Measurements from ENCODE around the gene ALCAM.
"Not testable (repeated sequence)": the region's sequence is repeated elsewhere in the genome, so short reads cannot be mapped to it uniquely, and the experiment has no call there.

ALCAM gene

GRCh38 chr3:105598042-105598796 is 231.5 kb downstream of the ALCAM start:
- DNase-seq (ENCODE audit: low spot score) = no peak

DNA sequence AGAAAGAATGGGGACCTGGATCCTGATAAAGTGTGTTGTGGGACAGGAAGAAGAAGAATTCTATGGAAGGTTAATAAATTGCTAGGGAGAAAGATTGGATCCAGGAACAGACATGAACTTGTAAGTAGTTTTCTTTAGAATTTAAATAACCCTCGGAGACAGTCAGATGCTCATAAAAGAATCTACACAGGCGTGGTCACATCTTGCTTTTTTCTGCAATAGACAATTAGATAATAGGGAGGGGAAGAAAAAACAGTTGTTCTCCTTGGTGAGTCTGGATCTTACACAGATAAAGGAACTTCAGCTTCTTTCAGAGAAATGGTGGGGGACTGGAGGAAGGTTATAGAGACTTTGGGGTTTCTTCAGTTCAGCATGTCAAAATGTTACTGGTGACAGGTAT is 232.6 kb downstream of the ALCAM start:
- DNase-seq (ENCODE audit: low spot score) = no peak

DNA sequence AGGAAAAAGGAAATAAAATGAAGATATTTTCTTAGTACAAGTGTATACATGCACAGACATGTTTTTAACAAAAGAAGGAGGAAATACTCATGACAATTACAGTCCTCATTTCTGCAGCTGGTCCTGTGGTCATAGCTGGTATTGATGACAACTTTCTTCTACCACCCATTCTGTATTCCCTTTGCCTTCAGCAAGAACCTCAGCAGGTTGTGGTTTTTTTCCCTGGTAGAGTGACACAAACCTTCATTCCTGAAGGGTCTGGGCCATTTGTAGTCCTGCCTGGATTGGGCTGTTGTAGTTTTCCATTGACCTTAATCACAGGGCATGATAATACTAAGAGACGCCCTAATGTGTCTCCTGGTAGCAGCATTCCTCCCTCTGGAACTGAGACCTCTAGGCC is 235.0 kb downstream of the ALCAM start:
- not testable (repeated sequence) for DNase-seq (ENCODE audit: low spot score)

DNA sequence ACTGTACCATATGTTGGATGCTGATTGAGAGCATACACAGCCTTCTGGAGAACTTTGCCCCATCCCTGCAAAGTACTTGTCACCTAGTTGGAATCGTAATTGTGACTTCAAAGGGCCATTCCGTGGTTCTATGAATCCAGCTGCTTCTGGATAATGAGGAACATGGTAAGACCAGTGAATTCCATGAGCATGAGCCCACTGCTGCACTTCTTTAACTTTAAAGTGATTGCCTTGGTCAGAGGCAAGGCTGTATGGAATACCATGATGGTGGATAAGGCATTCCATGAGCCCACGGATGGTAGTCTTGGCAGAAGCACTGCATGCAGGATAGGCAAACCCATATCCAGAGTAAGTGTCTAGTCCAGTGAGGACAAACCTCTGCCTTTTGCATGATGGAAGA is 235.6 kb downstream of the ALCAM start:
- DNase-seq (ENCODE audit: low spot score) = not testable (repeated sequence)

GRCh38 chr3:105603516-105603915 is 236.8 kb downstream of the ALCAM start:
- DNase-seq (ENCODE audit: low spot score) = not testable (repeated sequence)

DNA sequence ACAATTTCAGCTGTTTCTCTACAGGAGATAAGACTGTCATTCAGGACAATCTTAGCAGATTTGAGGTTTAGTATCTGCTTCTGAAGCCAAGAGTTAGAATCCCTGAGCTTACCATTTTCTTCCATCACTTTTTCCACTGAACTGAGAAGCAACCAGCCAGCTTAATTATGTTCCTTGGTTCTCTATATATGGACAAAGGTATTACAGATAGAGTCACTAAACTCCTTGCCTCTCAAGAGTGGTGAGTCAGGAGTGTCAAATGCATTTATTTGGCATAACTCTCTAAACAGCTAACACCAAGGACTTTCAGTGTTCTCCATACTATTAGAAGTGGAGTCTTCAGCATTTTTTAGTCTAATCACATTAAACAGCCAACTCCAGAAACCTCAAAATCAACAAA is 239.3 kb downstream of the ALCAM start:
- DNase-seq (ENCODE audit: low spot score) = no peak

GRCh38 chr3:105608623-105609022 is 241.9 kb downstream of the ALCAM start:
- no peak for DNase-seq (ENCODE audit: low spot score)

GRCh38 chr3:105610473-105610872 is 243.8 kb downstream of the ALCAM start:
- no peak for DNase-seq (ENCODE audit: low spot score)

DNA sequence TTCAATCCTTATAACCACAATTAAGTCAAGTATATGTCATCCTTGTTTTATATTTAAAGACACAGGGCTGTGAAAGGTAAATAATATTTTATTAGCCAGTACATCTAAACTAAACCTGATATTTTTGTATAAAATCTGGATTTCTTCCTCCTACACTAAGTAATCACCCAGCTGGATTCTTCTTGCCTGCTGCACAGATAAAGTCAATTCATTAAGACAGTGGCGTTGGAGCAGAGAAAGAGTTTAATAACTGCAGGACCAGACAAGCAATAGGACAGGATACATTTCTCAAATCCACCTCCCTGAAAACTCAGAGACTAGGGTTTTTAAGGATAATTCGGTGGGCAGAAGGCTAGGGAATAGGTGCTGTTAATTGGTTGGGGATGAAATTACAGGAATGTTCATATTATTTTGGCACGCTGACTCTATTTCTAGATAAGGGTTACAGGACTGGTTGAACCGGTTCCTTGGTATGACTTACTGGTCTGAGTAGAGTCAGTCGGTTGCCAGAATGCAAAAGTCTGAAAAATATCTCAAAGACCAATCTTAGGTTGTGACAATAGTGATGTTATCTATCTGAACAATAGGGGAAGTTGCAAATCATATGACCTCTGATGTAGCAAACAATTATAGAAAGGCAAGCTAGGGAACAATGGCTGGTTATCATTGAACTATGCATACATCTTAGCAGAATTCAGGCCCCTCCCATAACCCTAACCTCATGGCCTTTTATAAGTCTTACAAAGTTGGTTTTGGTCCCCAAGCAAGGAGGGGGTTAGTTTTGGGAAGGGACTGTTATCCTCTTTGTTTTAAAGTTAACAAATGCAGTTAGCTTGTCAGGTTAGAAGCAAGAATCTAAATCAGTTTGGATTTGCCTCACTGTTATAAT is 244.8 kb downstream of the ALCAM start:
- no peak for DNase-seq (ENCODE audit: low spot score)

GRCh38 chr3:105613120-105613519 is 246.4 kb downstream of the ALCAM start:
- DNase-seq (ENCODE audit: low spot score) = no peak

DNA sequence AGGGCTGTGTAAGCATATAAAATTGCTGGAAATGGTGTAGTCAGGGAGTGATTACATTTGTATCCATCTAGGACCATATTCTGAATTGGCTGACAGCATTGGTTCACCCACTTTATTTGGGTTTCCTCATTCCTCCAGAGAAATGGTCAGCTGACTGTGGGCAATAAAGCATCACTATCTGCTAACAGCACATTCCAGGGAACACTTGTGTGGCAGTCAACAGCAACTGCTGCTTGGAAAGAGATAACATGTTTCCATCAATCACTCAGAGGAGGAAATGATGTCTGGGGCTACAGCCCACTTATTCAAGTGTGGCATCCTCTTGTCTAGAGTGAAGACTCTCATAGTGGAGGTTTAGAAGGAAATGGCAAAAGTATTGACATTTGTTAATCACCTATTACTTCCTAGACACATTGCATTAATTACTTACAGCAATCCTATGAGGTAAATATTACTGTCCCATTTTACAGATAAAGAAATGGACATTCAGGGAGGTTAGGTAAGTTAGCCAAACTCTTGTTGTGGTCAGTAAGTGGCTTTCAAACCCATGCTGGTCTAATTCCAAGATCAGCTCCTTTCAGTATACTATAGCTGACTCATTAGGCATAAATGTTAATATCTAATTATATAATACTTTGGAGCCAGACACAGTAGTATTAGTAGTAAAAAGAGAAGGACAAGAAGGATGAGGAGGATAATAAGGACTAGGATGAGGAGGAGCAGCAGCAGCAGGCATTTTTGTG is 247.8 kb downstream of the ALCAM start:
- DNase-seq (ENCODE audit: low spot score) = no peak

DNA sequence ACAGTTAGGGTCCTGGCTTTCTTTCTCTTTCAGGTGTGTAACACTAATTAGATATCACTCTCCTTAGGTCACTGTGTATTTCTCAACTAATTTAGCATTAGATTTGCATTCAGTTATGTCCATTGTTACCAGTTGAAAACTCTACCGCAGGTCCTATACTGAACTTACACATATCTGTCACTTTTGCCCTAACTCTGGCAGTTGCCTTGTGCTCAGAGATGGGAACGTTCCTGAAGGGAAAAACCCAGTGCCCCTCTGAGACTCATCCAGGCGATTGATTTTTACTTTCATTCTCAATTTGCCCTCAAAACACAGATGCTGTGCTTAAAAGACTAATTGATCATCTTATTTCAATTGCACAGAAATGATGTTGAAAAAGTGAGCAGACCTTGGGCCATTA is 249.1 kb downstream of the ALCAM start:
- no peak for DNase-seq (ENCODE audit: low spot score)

DNA sequence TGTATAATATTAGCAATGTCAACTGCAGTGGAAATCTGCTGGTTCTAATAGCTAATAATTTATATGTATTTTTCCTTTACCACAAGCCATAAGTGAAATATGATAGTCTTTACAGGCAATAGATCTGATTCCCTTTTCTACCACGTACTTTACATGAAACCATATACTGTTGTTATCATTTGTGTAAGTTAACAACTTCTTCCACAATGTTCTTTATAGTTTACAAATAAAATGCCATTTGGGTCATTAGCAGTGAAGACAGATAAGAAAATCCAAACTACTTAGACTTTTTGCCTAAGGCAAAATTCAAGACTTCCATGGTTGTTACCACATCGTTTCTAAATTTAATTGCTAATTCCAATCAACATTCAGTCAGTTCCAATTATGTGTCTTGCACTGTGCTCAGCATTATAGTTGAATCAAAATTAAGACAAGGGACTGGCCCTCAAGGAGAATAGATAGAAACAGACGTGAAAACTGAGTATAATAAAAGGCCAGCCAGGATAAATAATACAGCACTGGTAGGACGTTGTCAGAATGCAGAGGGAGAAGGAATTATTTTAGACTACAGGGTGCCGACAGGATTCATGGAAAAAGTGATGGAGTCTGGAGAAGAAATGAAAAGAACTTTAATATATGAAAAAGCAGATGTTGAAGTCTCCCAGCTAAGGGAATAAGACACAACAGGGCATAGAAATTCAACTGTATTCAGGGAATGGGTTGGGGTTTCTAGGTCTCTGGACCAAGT is 249.8 kb downstream of the ALCAM start:
- DNase-seq (ENCODE audit: low spot score) = no peak

DNA sequence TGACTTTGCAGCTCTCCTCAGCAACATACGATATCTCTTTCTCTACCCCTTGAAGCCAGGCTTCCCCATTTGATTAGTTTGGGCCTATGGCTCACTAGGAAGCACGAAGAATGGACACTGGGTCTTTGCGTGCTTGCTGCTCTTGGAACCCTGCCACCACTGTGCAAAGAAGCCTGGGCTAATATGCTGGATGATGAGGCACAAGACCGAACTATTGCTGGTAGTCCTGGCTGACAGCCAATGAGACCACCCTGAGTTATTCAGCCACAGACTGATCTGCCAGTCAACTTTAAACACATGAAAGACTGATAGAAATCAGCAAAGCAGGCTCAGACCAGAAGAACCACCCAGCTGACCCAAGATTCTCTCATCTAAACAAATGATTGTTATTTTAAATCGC is 251.8 kb downstream of the ALCAM start:
- no peak for DNase-seq (ENCODE audit: low spot score)

- no peak for DNase-seq (ENCODE audit: low spot score)
Measured at GRCh38 chr3:105619651-105620050, 252.9 kb downstream of the ALCAM start.

DNA sequence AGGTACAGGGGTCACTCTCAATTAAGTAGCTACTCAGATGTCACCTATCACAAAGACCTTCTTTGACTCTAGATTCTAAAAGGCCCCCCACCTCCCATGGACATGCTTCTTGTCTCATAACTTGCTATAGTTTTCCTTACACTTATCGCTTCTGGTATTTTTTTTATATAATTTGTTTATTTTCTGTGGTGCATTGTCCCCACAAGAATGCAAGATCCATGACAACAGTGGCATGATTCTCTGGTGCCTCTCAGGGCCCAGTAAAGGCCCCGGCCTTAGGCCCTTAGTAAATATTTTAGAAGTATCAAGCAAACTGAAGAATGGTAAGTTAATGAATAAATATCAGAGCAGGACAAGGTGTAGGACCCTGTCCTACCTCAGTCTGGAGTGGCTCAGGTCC is 253.5 kb downstream of the ALCAM start:
- no peak for DNase-seq (ENCODE audit: low spot score)

DNA sequence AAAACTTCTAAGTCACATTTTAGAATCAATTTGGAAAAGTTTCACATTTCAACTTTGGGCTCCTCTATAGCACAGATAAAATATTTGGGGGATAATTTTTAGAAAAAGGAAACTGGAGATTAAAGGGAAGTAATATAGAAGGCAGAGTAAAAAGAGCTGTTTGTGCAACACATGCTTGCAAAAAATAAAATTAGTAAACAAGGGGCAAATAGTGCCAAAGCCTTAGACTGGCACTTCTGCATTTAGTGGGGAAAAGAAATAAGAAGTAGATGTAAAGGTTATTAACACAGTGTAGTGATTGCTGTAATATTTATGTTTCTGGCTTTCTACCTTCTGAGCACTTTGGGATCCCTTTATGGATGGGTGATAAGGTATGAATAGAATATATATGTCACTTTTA is 255.5 kb downstream of the ALCAM start:
- DNase-seq (ENCODE audit: low spot score) = no peak
